Adrenal gland (tissue), 12 donors: Measurements from ENCODE around the gene RHOBTB3. TPM values are rescaled to one million over a fixed set of nuclear protein-coding genes. Genes with fewer than 3 reads are reported as not detected.

Experiments used
- DNase-seq, 7 donors: peaks; one replicate each; pipeline ENCODE4 v3.0.0-alpha.2; 2019 to 2020
- H3K27ac ChIP-seq, 5 donors: fragments of 200-600 bp; sonication (generic) in 4 of 5; 1 replicate in 3 of 5; 2 replicates in 2 of 5; pipeline versions ENCODE4 v1.5.1 to v1.8.0; 2016 to 2020; ENCODE audit warnings: mild to moderate bottlenecking in 1 of 5
- H3K27me3 ChIP-seq: fragments of 200-600 bp; 2 replicates; pipeline ENCODE4 v1.8.0; 2021
- H3K36me3 ChIP-seq, 2 donors: fragments of 200-600 bp; replicated peaks in 1 of 2; 1 replicate in 1 of 2; 2 replicates in 1 of 2; pipeline versions ENCODE4 v1.5.1 to v1.8.0; 2018 to 2022
- H3K4me1 ChIP-seq, 2 donors: fragments of 200-600 bp; replicated peaks in 1 of 2; 1 replicate in 1 of 2; 2 replicates in 1 of 2; pipeline versions ENCODE4 v1.5.1 to v1.8.0; 2018 to 2021
- H3K4me3 ChIP-seq, 4 donors: fragments of 200-600 bp; sonication (generic) in 3 of 4; one replicate each; pipeline ENCODE4 v1.5.1; 2016 to 2018
- H3K9me3 ChIP-seq, 3 donors: fragments of 200-600 bp; sonication (generic) in 1 of 3; replicated peaks in 1 of 3; 1 replicate in 2 of 3; 2 replicates in 1 of 3; pipeline versions ENCODE4 v1.5.1 to v1.8.0; 2016 to 2021
- CTCF ChIP-seq, 6 experiments: fragments of 450-650 bp in 4 of 6; fragments of 200-600 bp in 2 of 6; sonication (generic) in 1 of 6; IDR thresholded peaks; 1 replicate in 5 of 6; 2 replicates in 1 of 6; pipeline versions ENCODE4 v1.5.1 to v1.8.0; 2016 to 2021; ENCODE audit warnings: antibody characterized with exemption in 6 of 6, mild to moderate bottlenecking in 2 of 6, moderate library complexity in 1 of 6
- POLR2A ChIP-seq, 2 donors: fragments of 450-650 bp; IDR thresholded peaks; one replicate each; pipeline ENCODE4 v1.6.1; 2017; ENCODE audit warnings: antibody characterized with exemption in 2 of 2, mild to moderate bottlenecking in 2 of 2, moderate library complexity in 1 of 2
- WGBS, 4 donors: extraction: QIAGEN DNeasy Blood & Tissue Kit in 2 of 4; methylation state at CpG; one replicate each; pipeline versions ENCODE4 v1.1.5 to v1.1.7; 2013 to 2017; 5-methylcytosine and 5-hydroxymethylcytosine counted together
- intact Hi-C, 2 donors: fragments of 100-400 bp; cut with DNase I; formaldehyde crosslinking; loops; one replicate each; pipeline versions ENCODE4 v1.14.1 to v1.15.0; 2022 to 2023
- polyA plus RNA-seq, 3 donors: library from polyadenylated mRNA; stranded (reverse); fragments of 200-250 nt in 2 of 3; fragments of 350-450 nt in 1 of 3; fragmentation: Illumina TruSeq in 1 of 3; extraction: RNeasy Lipid Tissue Mini Kit (QIAGEN cat#74804) in 1 of 3; gene quantifications; one replicate each; pipeline ENCODE4 v1.2.3, GENCODE V29; 2013 to 2014
- total RNA-seq, 9 donors: library from RNA; depleted of rRNA in 4 of 9; stranded (reverse); fragments of >200 nt in 4 of 9; fragments of 120-200 nt in 1 of 9; fragmentation: NEBNext Ultra II Directional in 1 of 9; extraction: Animal tissue kit (Norgen Biotek cat#: 25700) in 1 of 9; gene quantifications; one replicate each; pipeline versions ENCODE4 v1.1.0 to v1.2.4, GENCODE V29; 2013 to 2023
- donor health status: healthy with polysubstance abuse.
- donor health status: Bipolar disorder and iron deficiency.
- donor health status: DM: yes; HTN: yes; CAD: no.
- donor health status: DM: no; HTN: no; CAD: no.
- donor health status: DM: no; HTN: no; CAD: no.
- donor health status: DM: yes; HTN: yes; CAD: no.

The RHOBTB3 gene
- total and polyA plus RNA-seq, 12 donors, result 23.9 to 258 (median 108) TPM

- no peak overlapping the region for H3K4me3 ChIP-seq
- TF ChIP-seq POLR2A (IDR thresholded peaks at IDR 0.05), result no peak
- no peaks in the 10 kb centered on the region for H3K27me3 ChIP-seq
- DNase-seq, result no peak
- intact Hi-C loops, result no loop called here
- H3K27ac ChIP-seq, result no peak overlapping the region
- H3K9me3 ChIP-seq, result no peaks in the 10 kb centered on the region
- WGBS, 4 donors, result 90 to 93% (median 90%) methylated on average over 2 of the region's 2 CpGs
- no peaks in the 10 kb centered on the region for H3K36me3 ChIP-seq
- H3K4me1 ChIP-seq, result no peaks in the 10 kb centered on the region
Observed at GRCh38 chr5:95686651-95687050, 44.5 kb upstream of the RHOBTB3 start.

GRCh38 chr5:95689680-95690079, 41.5 kb upstream of the RHOBTB3 start:
- Histone ChIP-seq H3K27me3 (no peaks in the 10 kb centered on the region), H3K27ac (no peak overlapping the region), H3K36me3 (no peaks in the 10 kb centered on the region), H3K4me3 (no peak overlapping the region), H3K9me3 (no peaks in the 10 kb centered on the region), H3K4me1 (no peaks in the 10 kb centered on the region)
- TF ChIP-seq POLR2A (IDR thresholded peaks at IDR 0.05), result no peak
- TF ChIP-seq CTCF (IDR thresholded peaks at IDR 0.05), result no peak
- no peak for DNase-seq
- intact Hi-C loops, result no loop called here
- WGBS, 4 donors, result 90 to 98% (median 94%) methylated on average over 1 of the region's 1 CpG

GRCh38 chr5:95690333-95690732, 40.8 kb upstream of the RHOBTB3 start:
- TF ChIP-seq POLR2A (IDR thresholded peaks at IDR 0.05) (no peak), CTCF (IDR thresholded peaks at IDR 0.05) (no peak)
- no peak for DNase-seq
- no peaks in the 10 kb centered on the region for H3K9me3 ChIP-seq
- H3K4me3 ChIP-seq, result no peak overlapping the region
- intact Hi-C loops, result no loop called here
- H3K36me3 ChIP-seq, result no peaks in the 10 kb centered on the region
- no peak overlapping the region for H3K27ac ChIP-seq
- H3K4me1 ChIP-seq, result no peaks in the 10 kb centered on the region
- H3K27me3 ChIP-seq, result no peaks in the 10 kb centered on the region

- no peak overlapping the region for H3K27ac ChIP-seq
- WGBS, 4 donors, result 56 to 59% (median 57%) methylated on average over 7 of the region's 7 CpGs
- no peaks in the 10 kb centered on the region for H3K36me3 ChIP-seq
- no peaks in the 10 kb centered on the region for H3K9me3 ChIP-seq
- no peaks in the 10 kb centered on the region for H3K4me1 ChIP-seq
- DNase-seq, result peak in 1 of 7 donors; percentile 27
- intact Hi-C loops, result no loop called here
- H3K4me3 ChIP-seq, result no peak overlapping the region
- TF ChIP-seq CTCF (IDR thresholded peaks at IDR 0.05), result no peak
- no peak for TF ChIP-seq POLR2A (IDR thresholded peaks at IDR 0.05)
- no peaks in the 10 kb centered on the region for H3K27me3 ChIP-seq
Observed at GRCh38 chr5:95697781-95698681, 33.1 kb upstream of the RHOBTB3 start.

- Histone ChIP-seq H3K4me1 (peaks cover 4 to 5% of the 10 kb centered on the region in 2 donors), H3K4me3 (no peak overlapping the region), H3K36me3 (no peaks in the 10 kb centered on the region), H3K27ac (no peak overlapping the region), H3K27me3 (no peaks in the 10 kb centered on the region), H3K9me3 (no peaks in the 10 kb centered on the region)
- TF ChIP-seq CTCF (IDR thresholded peaks at IDR 0.05), result no peak
- TF ChIP-seq POLR2A (IDR thresholded peaks at IDR 0.05), result no peak
- 97 to 100% (median 99%) methylated on average over 1 of the region's 1 CpG for WGBS, 4 donors
- intact Hi-C loops, result no loop called here
- DNase-seq, result no peak
Observed at GRCh38 chr5:95699337-95699736, 31.8 kb upstream of the RHOBTB3 start.
